Fibroblast of lung (primary cell): ENCODE results near the gene NAXD.

Experiments used
- EZH2 ChIP-seq: IDR thresholded peaks from 2 replicates; pipeline ENCODE4 v1.5.1; 2012; ENCODE audit warnings: low read length, control low read depth, mild to moderate bottlenecking; ENCODE audit errors: missing control alignments
- TF ChIP-seq, protein P1 (sequence below), 2 donors: IDR thresholded peaks in 1 of 2; conservative IDR thresholded peaks in 1 of 2; 1 replicate in 1 of 2; 2 replicates in 1 of 2; pipeline ENCODE4 v1.5.1; 2011 to 2012; ENCODE audit warnings: low read length in 2 of 2, control low read depth in 1 of 2, inconsistent platforms in 1 of 2, low read depth in 1 of 2, mild to moderate bottlenecking in 1 of 2

DNA sequence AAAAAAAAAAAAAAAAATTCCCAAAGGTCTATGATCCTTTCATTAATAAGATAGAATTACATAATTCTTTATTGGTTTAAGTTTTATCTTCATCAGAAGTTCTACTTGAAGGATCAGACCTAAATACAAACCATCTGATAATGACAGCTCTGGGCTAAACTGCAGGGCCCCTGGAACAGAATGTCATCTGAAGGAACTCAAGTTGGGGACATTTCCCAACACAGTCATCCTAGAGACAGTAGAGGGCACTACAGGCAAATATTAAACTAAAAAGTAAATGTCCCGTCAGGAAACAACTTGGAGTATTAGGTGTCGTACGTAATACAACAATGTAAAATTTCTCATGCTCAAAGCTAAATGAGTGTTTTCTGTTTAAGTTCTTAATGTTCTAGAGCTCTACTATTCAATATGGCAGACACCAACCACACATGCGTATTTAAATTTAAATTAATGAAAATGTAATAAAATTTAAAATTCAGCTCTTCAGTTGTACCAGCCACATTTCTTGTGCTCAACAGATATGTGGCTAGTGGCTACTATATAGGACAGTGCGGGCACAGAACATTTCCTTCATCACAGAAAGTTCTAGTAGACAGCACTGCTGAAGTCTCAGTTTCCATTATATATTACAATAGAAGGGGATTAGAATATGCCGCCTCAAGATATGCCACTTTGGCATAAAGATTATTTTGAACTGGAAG lies 21.8 kb upstream of the NAXD start:
- TF ChIP-seq EZH2 = no peak
- TF ChIP-seq, protein P1, sequence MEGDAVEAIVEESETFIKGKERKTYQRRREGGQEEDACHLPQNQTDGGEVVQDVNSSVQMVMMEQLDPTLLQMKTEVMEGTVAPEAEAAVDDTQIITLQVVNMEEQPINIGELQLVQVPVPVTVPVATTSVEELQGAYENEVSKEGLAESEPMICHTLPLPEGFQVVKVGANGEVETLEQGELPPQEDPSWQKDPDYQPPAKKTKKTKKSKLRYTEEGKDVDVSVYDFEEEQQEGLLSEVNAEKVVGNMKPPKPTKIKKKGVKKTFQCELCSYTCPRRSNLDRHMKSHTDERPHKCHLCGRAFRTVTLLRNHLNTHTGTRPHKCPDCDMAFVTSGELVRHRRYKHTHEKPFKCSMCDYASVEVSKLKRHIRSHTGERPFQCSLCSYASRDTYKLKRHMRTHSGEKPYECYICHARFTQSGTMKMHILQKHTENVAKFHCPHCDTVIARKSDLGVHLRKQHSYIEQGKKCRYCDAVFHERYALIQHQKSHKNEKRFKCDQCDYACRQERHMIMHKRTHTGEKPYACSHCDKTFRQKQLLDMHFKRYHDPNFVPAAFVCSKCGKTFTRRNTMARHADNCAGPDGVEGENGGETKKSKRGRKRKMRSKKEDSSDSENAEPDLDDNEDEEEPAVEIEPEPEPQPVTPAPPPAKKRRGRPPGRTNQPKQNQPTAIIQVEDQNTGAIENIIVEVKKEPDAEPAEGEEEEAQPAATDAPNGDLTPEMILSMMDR (conservative IDR thresholded peaks at IDR 0.05 in 1 of 2, IDR thresholded peaks at IDR 0.05 in 1 of 2; ENCODE audit: low read depth in 1 of 2, low read length in 2 of 2) = peak; percentile 38 to 64
